Liver (tissue), 9 donors: ENCODE results near the gene CAPN15. TPM values are rescaled to one million over a fixed set of nuclear protein-coding genes. Genes with fewer than 3 reads are reported as not detected.
"Not testable (repeated sequence)": the region's sequence is repeated elsewhere in the genome, so short reads cannot be mapped to it uniquely, and the experiment has no call there.

Experiments used
- DNase-seq: peaks from one replicate; pipeline ENCODE4 v3.0.0-alpha.2; 2017; ENCODE audit warnings: low spot score
- H3K27ac ChIP-seq, 2 donors: one replicate each; pipeline ENCODE4 v1.7.0; 2013; ENCODE audit warnings: inconsistent platforms in 2 of 2, low read length in 2 of 2, control low read depth in 1 of 2, low read depth in 1 of 2, mild to moderate bottlenecking in 1 of 2
- H3K27me3 ChIP-seq, 4 donors: one replicate each; pipeline versions ENCODE4 v1.6.1 to v1.7.0; 2013; ENCODE audit warnings: low read length in 3 of 4, inconsistent platforms in 1 of 4, mild to moderate bottlenecking in 1 of 4, moderate library complexity in 1 of 4; ENCODE audit not compliant: control insufficient read depth in 4 of 4, insufficient read depth in 4 of 4
- H3K36me3 ChIP-seq, 4 donors: one replicate each; pipeline versions ENCODE4 v1.6.1 to v1.7.0; 2013; ENCODE audit warnings: low read length in 3 of 4, mild to moderate bottlenecking in 3 of 4, low read depth in 1 of 4, moderate library complexity in 1 of 4; ENCODE audit not compliant: control insufficient read depth in 4 of 4, insufficient read depth in 3 of 4
- H3K4me1 ChIP-seq, 4 donors: one replicate each; pipeline versions ENCODE4 v1.6.1 to v1.7.0; 2013; ENCODE audit warnings: low read length in 3 of 4, mild to moderate bottlenecking in 3 of 4, moderate library complexity in 1 of 4; ENCODE audit not compliant: control insufficient read depth in 4 of 4, insufficient read depth in 4 of 4
- H3K4me3 ChIP-seq, 3 donors: one replicate each; pipeline versions ENCODE4 v1.6.1 to v1.7.0; 2013; ENCODE audit warnings: low read length in 3 of 3, control low read depth in 1 of 3, low read depth in 1 of 3, mild to moderate bottlenecking in 1 of 3
- H3K9ac ChIP-seq, 2 donors: one replicate each; pipeline ENCODE4 v1.7.0; 2013; ENCODE audit warnings: low read length in 2 of 2, mild to moderate bottlenecking in 2 of 2, moderate library complexity in 2 of 2, control low read depth in 1 of 2, low read depth in 1 of 2
- H3K9me3 ChIP-seq, 4 donors: one replicate each; pipeline versions ENCODE4 v1.6.1 to v1.7.0; 2013; ENCODE audit warnings: low read length in 3 of 4; ENCODE audit not compliant: control insufficient read depth in 4 of 4
- ATF3 ChIP-seq: IDR thresholded peaks from 2 replicates; pipeline ENCODE4 v1.6.1; 2016; ENCODE audit warnings: antibody characterized with exemption
- FOXA1 ChIP-seq: IDR thresholded peaks from 2 replicates; pipeline ENCODE4 v1.6.1; 2016; ENCODE audit warnings: antibody characterized with exemption
- FOXA2 ChIP-seq: IDR thresholded peaks from 2 replicates; pipeline ENCODE4 v1.6.1; 2016; ENCODE audit warnings: antibody characterized with exemption
- HNF4A ChIP-seq, 2 donors: conservative IDR thresholded peaks; 2 replicates each; pipeline ENCODE4 v1.6.1; 2016; ENCODE audit warnings: antibody characterized with exemption in 2 of 2, mild to moderate bottlenecking in 2 of 2
- HNF4G ChIP-seq: IDR thresholded peaks from 2 replicates; pipeline ENCODE4 v1.6.1; 2016; ENCODE audit warnings: antibody characterized with exemption
- JUND ChIP-seq, 2 donors: IDR thresholded peaks; 2 replicates each; pipeline ENCODE4 v1.6.1; 2016; ENCODE audit warnings: antibody characterized with exemption in 2 of 2
- RAD21 ChIP-seq, 2 donors: IDR thresholded peaks; 2 replicates each; pipeline ENCODE4 v1.6.1; 2016; ENCODE audit warnings: antibody characterized with exemption in 2 of 2, mild to moderate bottlenecking in 2 of 2
- RXRA ChIP-seq, 2 donors: IDR thresholded peaks; 2 replicates each; pipeline ENCODE4 v1.6.1; 2017 to 2018; ENCODE audit warnings: antibody characterized with exemption in 2 of 2, mild to moderate bottlenecking in 1 of 2
- SP1 ChIP-seq: IDR thresholded peaks from 2 replicates; pipeline ENCODE4 v1.6.1; 2018; ENCODE audit warnings: antibody characterized with exemption, mild to moderate bottlenecking
- YY1 ChIP-seq: IDR thresholded peaks from 2 replicates; pipeline ENCODE4 v1.6.1; 2016; ENCODE audit warnings: antibody characterized with exemption, mild to moderate bottlenecking
- WGBS: extraction: QIAGEN DNeasy Blood & Tissue Kit; methylation state at CpG from one replicate; pipeline ENCODE4 v1.1.7; 2013; 5-methylcytosine and 5-hydroxymethylcytosine counted together
- polyA plus RNA-seq, 2 donors: library from polyadenylated mRNA; stranded (reverse) in 1 of 2; unstranded in 1 of 2; fragments of 200-250 nt in 1 of 2; fragments of >200 nt in 1 of 2; fragmentation: Nextera tagmentation in 1 of 2; extraction: Ambion mirVana in 1 of 2; gene quantifications; one replicate each; pipeline versions ENCODE4 v1.2.1 to v1.2.3, GENCODE V29; 2013 to 2015
- total RNA-seq, 2 donors: library from RNA; depleted of rRNA; stranded (reverse); fragments of >200 nt; gene quantifications; one replicate each; pipeline ENCODE4 v1.2.3, GENCODE V29; 2014
- TF ChIP-seq, protein P1 (sequence below): fragments of 150-350 bp; IDR thresholded peaks from 2 replicates; pipeline ENCODE4 v1.5.1; 2017; ENCODE audit warnings: improper control_type of control experiment, low read depth, low read length; ENCODE audit not compliant: missing input control
- TF ChIP-seq, protein P2 (sequence below): IDR thresholded peaks from 2 replicates; pipeline ENCODE4 v1.6.1; 2016; ENCODE audit warnings: antibody characterized with exemption
- TF ChIP-seq, protein P3 (sequence below): IDR thresholded peaks from 2 replicates; pipeline ENCODE4 v1.6.1; 2016; ENCODE audit warnings: antibody characterized with exemption, mild to moderate bottlenecking
- donor health status: healthy.
- donor health status: healthy.
- donor health status: healthy.
- donor health status: healthy.
- donor health status: healthy.

Gene CAPN15
- 10 to 100 TPM; 26.2 to 37.2 TPM for total RNA-seq
- 10 to 100 TPM in 1 of 2 donors, 1 to 10 TPM in 1; 5.9 to 17.0 TPM for polyA plus RNA-seq

DNA sequence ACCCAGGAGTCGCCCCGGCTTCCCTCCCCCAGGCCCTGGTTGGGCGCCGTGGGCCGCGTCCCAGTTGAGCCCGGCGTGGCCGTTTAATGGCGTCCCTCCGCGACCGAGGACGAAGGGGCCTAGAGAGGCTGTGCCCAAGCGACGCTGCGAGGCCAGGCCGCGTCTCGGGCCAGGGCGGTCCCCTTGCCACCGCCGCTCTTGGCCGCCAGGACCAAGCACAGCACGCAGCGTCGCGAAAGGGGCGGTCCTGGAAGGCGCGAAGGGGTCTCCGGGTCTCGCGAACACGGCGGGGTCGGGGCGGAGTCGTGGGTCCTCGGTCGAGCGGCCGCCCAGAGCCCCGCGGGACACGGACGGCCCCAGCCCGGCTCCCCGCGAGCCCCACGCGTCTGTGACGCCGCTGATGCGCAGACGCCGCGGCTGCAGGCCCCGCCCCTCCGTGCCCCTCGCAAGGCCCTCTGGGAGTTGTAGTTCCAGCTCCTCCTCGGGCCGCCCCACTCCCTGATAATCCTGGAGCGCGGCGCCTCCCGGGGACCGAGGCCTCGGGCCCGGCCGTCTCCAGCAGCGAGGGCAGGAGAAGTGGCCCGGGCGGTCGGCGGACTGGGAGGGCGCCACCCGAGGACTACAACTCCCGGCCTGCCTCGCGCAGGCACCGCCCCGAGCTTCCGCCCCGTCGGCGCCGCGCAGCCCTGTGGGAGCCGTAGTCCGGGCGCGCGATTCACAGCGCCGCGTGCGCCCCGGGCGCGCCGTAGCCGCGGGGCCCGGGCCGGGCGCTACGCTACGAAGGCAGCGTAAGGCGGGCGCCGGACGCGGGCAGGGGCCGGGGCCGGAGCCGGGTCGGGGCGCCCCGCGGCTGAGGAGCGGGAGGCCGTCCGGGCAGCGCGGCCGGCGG, at the start of gene CAPN15:
Gene CAPN15, plus strand, starts transcription at position 698 of the 889 bp plus-strand sequence. CDS start 19,127 bp downstream, outside the sequence.
- WGBS, result under 1% methylated on average over 129 of the region's 129 CpGs
- H3K9ac ChIP-seq, result peak within 1 kb of the TSS; percentile 52 to 84
- peak within 1 kb of the TSS; percentile 64 to 89 (median 87) for H3K4me3 ChIP-seq
- no peaks in the 10 kb centered on the region for H3K27me3 ChIP-seq
- no peaks in the 10 kb centered on the region for H3K36me3 ChIP-seq
- peak within 1 kb of the TSS; percentile 95 to 98 for H3K27ac ChIP-seq
- DNase-seq, result peak; percentile 90
- TF ChIP-seq ATF3 (no peak), YY1 (peak; percentile 72), RXRA (IDR thresholded peaks at IDR 0.05) (no peak)
- TF ChIP-seq, protein P1, sequence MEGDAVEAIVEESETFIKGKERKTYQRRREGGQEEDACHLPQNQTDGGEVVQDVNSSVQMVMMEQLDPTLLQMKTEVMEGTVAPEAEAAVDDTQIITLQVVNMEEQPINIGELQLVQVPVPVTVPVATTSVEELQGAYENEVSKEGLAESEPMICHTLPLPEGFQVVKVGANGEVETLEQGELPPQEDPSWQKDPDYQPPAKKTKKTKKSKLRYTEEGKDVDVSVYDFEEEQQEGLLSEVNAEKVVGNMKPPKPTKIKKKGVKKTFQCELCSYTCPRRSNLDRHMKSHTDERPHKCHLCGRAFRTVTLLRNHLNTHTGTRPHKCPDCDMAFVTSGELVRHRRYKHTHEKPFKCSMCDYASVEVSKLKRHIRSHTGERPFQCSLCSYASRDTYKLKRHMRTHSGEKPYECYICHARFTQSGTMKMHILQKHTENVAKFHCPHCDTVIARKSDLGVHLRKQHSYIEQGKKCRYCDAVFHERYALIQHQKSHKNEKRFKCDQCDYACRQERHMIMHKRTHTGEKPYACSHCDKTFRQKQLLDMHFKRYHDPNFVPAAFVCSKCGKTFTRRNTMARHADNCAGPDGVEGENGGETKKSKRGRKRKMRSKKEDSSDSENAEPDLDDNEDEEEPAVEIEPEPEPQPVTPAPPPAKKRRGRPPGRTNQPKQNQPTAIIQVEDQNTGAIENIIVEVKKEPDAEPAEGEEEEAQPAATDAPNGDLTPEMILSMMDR, result peak; percentile 9
- TF ChIP-seq, protein P2, sequence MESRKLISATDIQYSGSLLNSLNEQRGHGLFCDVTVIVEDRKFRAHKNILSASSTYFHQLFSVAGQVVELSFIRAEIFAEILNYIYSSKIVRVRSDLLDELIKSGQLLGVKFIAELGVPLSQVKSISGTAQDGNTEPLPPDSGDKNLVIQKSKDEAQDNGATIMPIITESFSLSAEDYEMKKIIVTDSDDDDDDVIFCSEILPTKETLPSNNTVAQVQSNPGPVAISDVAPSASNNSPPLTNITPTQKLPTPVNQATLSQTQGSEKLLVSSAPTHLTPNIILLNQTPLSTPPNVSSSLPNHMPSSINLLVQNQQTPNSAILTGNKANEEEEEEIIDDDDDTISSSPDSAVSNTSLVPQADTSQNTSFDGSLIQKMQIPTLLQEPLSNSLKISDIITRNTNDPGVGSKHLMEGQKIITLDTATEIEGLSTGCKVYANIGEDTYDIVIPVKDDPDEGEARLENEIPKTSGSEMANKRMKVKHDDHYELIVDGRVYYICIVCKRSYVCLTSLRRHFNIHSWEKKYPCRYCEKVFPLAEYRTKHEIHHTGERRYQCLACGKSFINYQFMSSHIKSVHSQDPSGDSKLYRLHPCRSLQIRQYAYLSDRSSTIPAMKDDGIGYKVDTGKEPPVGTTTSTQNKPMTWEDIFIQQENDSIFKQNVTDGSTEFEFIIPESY, result no peak
- H3K4me1 ChIP-seq, result peaks cover 14 to 45% (median 34%) of the 10 kb centered on the region in 4 donors
- H3K9me3 ChIP-seq, result no peaks in the 10 kb centered on the region

GRCh38 chr16:478287-478686, 49.2 kb upstream of the CAPN15 start:
- H3K4me1 ChIP-seq, H3K36me3 ChIP-seq, DNase-seq, H3K4me3 ChIP-seq, H3K9me3 ChIP-seq, H3K9ac ChIP-seq, H3K27ac ChIP-seq, H3K27me3 ChIP-seq: not testable (repeated sequence)
- WGBS, result 65% methylated on average over 10 of the region's 10 CpGs
- TF ChIP-seq HNF4A (conservative IDR thresholded peaks at IDR 0.05), result peak in 1 of 2 donors; percentile 20

- Histone ChIP-seq H3K27ac (no peak overlapping the region), H3K4me3 (no peak overlapping the region), H3K4me1 (peaks cover 0 to 3% (median 0%) of the 10 kb centered on the region in 4 donors), H3K9me3 (no peaks in the 10 kb centered on the region), H3K9ac (no peak overlapping the region), H3K36me3 (peaks cover 0 to 4% (median 3%) of the 10 kb centered on the region in 4 donors), H3K27me3 (no peaks in the 10 kb centered on the region)
- WGBS, result 94% methylated on average over 31 of the region's 31 CpGs
- no peak for DNase-seq
- TF ChIP-seq SP1, result no peak
- no peak for TF ChIP-seq HNF4A (conservative IDR thresholded peaks at IDR 0.05)
- TF ChIP-seq, protein P3, sequence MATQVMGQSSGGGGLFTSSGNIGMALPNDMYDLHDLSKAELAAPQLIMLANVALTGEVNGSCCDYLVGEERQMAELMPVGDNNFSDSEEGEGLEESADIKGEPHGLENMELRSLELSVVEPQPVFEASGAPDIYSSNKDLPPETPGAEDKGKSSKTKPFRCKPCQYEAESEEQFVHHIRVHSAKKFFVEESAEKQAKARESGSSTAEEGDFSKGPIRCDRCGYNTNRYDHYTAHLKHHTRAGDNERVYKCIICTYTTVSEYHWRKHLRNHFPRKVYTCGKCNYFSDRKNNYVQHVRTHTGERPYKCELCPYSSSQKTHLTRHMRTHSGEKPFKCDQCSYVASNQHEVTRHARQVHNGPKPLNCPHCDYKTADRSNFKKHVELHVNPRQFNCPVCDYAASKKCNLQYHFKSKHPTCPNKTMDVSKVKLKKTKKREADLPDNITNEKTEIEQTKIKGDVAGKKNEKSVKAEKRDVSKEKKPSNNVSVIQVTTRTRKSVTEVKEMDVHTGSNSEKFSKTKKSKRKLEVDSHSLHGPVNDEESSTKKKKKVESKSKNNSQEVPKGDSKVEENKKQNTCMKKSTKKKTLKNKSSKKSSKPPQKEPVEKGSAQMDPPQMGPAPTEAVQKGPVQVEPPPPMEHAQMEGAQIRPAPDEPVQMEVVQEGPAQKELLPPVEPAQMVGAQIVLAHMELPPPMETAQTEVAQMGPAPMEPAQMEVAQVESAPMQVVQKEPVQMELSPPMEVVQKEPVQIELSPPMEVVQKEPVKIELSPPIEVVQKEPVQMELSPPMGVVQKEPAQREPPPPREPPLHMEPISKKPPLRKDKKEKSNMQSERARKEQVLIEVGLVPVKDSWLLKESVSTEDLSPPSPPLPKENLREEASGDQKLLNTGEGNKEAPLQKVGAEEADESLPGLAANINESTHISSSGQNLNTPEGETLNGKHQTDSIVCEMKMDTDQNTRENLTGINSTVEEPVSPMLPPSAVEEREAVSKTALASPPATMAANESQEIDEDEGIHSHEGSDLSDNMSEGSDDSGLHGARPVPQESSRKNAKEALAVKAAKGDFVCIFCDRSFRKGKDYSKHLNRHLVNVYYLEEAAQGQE, result no peak
- TF ChIP-seq JUND (IDR thresholded peaks at IDR 0.05), result no peak
- no peak for TF ChIP-seq RAD21 (IDR thresholded peaks at IDR 0.05)
- no peak for TF ChIP-seq FOXA2
- TF ChIP-seq HNF4G, result no peak
- TF ChIP-seq YY1, result no peak
- TF ChIP-seq RXRA (IDR thresholded peaks at IDR 0.05), result no peak
- TF ChIP-seq FOXA1, result no peak
Observed at GRCh38 chr16:482468-483185, 44.9 kb upstream of the CAPN15 start.
